HepG2 (cell line): ENCODE data around the gene TIA1. TPM values are rescaled to one million over a fixed set of nuclear protein-coding genes. Genes with fewer than 3 reads are reported as not detected.
A peak's percentile ranks its signal among the peaks of the same experiment; 100 is the strongest.

Source experiments
- EP300 ChIP-seq, 3 experiments: sonication (generic) in 1 of 3; formaldehyde crosslinking in 1 of 3; IDR thresholded peaks; 2 replicates each; pipeline versions ENCODE4 v1.5.1 to v1.6.1; 2011 to 2020; ENCODE audit warnings: low read depth in 2 of 3, low read length in 2 of 3, borderline replicate concordance in 1 of 3, improper control_type of control experiment in 1 of 3, mild to moderate bottlenecking in 1 of 3, missing genetic modification reagents in 1 of 3, moderate library complexity in 1 of 3
- FOXA3 ChIP-seq: IDR thresholded peaks from 2 replicates; pipeline ENCODE4 v1.6.1; 2016; ENCODE audit warnings: missing genetic modification reagents, missing compliant biosample characterization
- HMG20A ChIP-seq: IDR thresholded peaks from 2 replicates; pipeline ENCODE4 v1.6.1; 2016; ENCODE audit warnings: borderline replicate concordance
- MEIS2 ChIP-seq: sonication (generic); formaldehyde crosslinking; IDR thresholded peaks from 2 replicates; pipeline ENCODE4 v1.9.0; 2021; ENCODE audit warnings: mild to moderate bottlenecking, missing genetic modification reagents
- NCOA2 ChIP-seq: sonication (generic); formaldehyde crosslinking; IDR thresholded peaks from 2 replicates; pipeline ENCODE4 v1.8.0; 2022; ENCODE audit warnings: inconsistent platforms
- NR2C2 ChIP-seq: sonication (generic); formaldehyde crosslinking; IDR thresholded peaks from 2 replicates; pipeline ENCODE4 v1.4.0; 2020; ENCODE audit warnings: missing genetic modification reagents, mild to moderate bottlenecking, moderate library complexity, borderline replicate concordance
- PITX1 ChIP-seq: sonication (generic); formaldehyde crosslinking; IDR thresholded peaks from 2 replicates; pipeline ENCODE4 v1.5.1; 2020; ENCODE audit warnings: mild to moderate bottlenecking, missing genetic modification reagents
- RAD51 ChIP-seq: fragments of 450-650 bp; IDR thresholded peaks from 2 replicates; pipeline ENCODE4 v1.6.1; 2016; ENCODE audit warnings: borderline replicate concordance
- TCF7 ChIP-seq: sonication (generic); IDR thresholded peaks from 2 replicates; pipeline ENCODE4 v1.6.1; 2016; ENCODE audit warnings: antibody characterized with exemption, low read depth
- TP53 ChIP-seq: sonication (generic); formaldehyde crosslinking; conservative IDR thresholded peaks from 2 replicates; pipeline ENCODE4 v1.4.0; 2020; ENCODE audit warnings: missing genetic modification reagents
- ZFP1 ChIP-seq: IDR thresholded peaks from 2 replicates; pipeline ENCODE4 v1.6.1; 2016
- ZKSCAN8 ChIP-seq: IDR thresholded peaks from 2 replicates; pipeline ENCODE4 v1.6.1; 2016; ENCODE audit warnings: borderline replicate concordance, missing genetic modification reagents, missing compliant biosample characterization
- ZNF317 ChIP-seq: sonication (generic); formaldehyde crosslinking; IDR thresholded peaks from 2 replicates; pipeline ENCODE4 v1.5.0; 2020; ENCODE audit warnings: mild to moderate bottlenecking, missing genetic modification reagents
- ZNF543 ChIP-seq: sonication (generic); formaldehyde crosslinking; IDR thresholded peaks from 2 replicates; pipeline ENCODE4 v1.4.0; 2020; ENCODE audit warnings: mild to moderate bottlenecking, missing genetic modification reagents
- ZNF557 ChIP-seq: sonication (generic); formaldehyde crosslinking; IDR thresholded peaks from 2 replicates; pipeline ENCODE4 v1.4.0; 2020; ENCODE audit warnings: missing genetic modification reagents
- ZNF598 ChIP-seq: sonication (generic); formaldehyde crosslinking; IDR thresholded peaks from 2 replicates; pipeline ENCODE4 v1.5.1; 2020; ENCODE audit warnings: mild to moderate bottlenecking, missing genetic modification reagents, borderline replicate concordance
- ZNF761 ChIP-seq: sonication (generic); formaldehyde crosslinking; conservative IDR thresholded peaks from 2 replicates; pipeline ENCODE4 v1.4.0; 2020; ENCODE audit warnings: mild to moderate bottlenecking, missing genetic modification reagents
- ZNF775 ChIP-seq: sonication (generic); formaldehyde crosslinking; IDR thresholded peaks from 2 replicates; pipeline ENCODE4 v1.4.0; 2020; ENCODE audit warnings: missing genetic modification reagents, mild to moderate bottlenecking, moderate library complexity, borderline replicate concordance
- ZNF878 ChIP-seq: sonication (generic); formaldehyde crosslinking; IDR thresholded peaks from 2 replicates; pipeline ENCODE4 v1.8.1; 2023; ENCODE audit warnings: mild to moderate bottlenecking, missing genetic modification reagents, moderate library complexity
- polyA plus RNA-seq, 8 experiments: library from polyadenylated mRNA; depleted of rRNA in 3 of 8; stranded (reverse) in 7 of 8; unstranded in 1 of 8; fragments of >200 nt; fragmentation: Illumina TruSeq in 4 of 8; extraction: Trizol in 4 of 8; gene quantifications; 2 replicates each; pipeline versions ENCODE4 v1.2.1 to v1.2.3, GENCODE V29; 2011 to 2016; ENCODE audit warnings: low read depth in 4 of 8, missing spikeins in 1 of 8, mixed read lengths in 1 of 8; ENCODE audit not compliant: insufficient read depth in 1 of 8
- total RNA-seq, 5 experiments: library from RNA; depleted of rRNA; stranded (reverse); fragments of >200 nt; fragmentation: Illumina TruSeq; extraction: Trizol; gene quantifications; 2 replicates each; pipeline ENCODE4 v1.2.3, GENCODE V29; 2016; ENCODE audit warnings: low read depth in 1 of 5
- TF ChIP-seq, protein P1 (sequence below): IDR thresholded peaks from 2 replicates; pipeline ENCODE4 v1.6.1; 2018; ENCODE audit warnings: missing genetic modification reagents, mild to moderate bottlenecking, missing compliant biosample characterization
- TF ChIP-seq, protein P2 (sequence below): sonication (generic); formaldehyde crosslinking; IDR thresholded peaks from 2 replicates; pipeline ENCODE4 v1.8.0; 2022; ENCODE audit warnings: mild to moderate bottlenecking, missing genetic modification reagents; ENCODE audit not compliant: insufficient replicate concordance
- TF ChIP-seq, protein P3 (sequence below): IDR thresholded peaks from 2 replicates; pipeline ENCODE4 v1.6.1; 2016

Gene TIA1
- total and polyA plus RNA-seq, 2 of the 13 experiments (the other 11 are each of a cell fraction or from before 2014, with no cell fraction given): 209 to 319 TPM

DNA sequence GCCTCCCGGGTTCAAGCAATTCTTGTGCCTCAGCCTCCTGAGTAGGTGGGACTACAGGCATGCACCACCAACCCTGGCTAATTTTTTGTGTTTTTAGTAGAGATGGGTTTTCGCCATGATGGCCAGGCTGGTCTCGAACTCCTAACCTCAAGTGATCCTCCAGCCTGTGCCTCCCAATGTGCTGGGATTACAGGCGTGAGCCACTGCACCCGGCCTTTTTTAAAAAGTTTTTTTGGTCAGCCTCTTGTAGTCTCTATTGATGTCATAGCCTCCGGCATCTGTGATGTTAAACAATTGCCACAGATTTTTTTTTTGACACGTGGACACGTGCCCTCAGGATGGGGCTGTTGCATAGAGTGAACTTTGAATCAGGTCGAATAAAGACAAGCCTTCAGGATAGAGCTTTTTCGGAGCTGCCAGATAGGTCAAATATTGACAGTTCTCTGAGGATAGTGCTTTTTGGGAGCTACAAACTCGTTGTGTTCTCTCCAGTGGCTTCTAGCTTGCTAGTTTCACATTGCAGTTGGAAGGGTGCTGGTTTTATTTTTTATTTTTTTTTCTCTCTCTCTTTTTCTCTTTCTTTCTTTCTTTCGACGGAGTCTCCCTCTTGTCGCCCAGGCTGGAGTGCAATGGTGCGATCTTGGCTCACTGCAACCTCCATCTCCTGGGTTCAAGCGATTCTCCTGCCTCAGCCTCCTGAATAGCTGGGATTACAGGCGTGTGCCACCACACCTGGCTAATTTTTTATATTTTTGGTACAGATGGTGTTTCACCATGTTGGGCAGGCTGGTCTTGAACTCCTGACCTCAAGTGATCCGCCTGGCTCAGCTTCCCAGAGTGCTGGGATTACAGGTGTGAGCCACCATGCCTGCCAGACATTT is 21.2 kb upstream of the TIA1 start (continued):
- TF ChIP-seq TP53 (CRISPR knock-in tag) (0 out of 2 replicates have a peak, but pooled peaks have one; percentile 14), NR2C2 (peak; percentile 70), ZNF557 (peak; percentile 89; the same call in 1 of the 2 replicates), ZNF543 (peak; percentile 39; the same call in 1 of the 2 replicates), FOXA3 (CRISPR knock-in tag) (peak; percentile 92), ZNF878 (CRISPR knock-in tag) (peak; percentile 86; the same call in 1 of the 2 replicates), HMG20A (CRISPR knock-in tag) (peak; percentile 93), MEIS2 (peak; percentile 97), ZNF775 (CRISPR knock-in tag) (0 out of 2 replicates have a peak, but pooled peaks have one; percentile 46), ZKSCAN8 (CRISPR knock-in tag) (peak; percentile 92), ZNF761 (CRISPR knock-in tag) (0 out of 2 replicates have a peak, but pooled peaks have one; percentile 70), EP300 (IDR thresholded peaks at IDR 0.05; ENCODE audit: low read depth in 2 of 2, low read length in 2 of 2) (peak; percentile 64 to 94; a peak in 3 of 4 replicates), EP300 (CRISPR knock-in tag; IDR thresholded peaks at IDR 0.05; ENCODE audit: borderline replicate concordance) (peak; percentile 86), RAD51 (peak; percentile 32; the same call in 1 of the 2 replicates), ZNF598 (CRISPR knock-in tag) (peak; percentile 63; the same call in 1 of the 2 replicates), NCOA2 (CRISPR knock-in tag) (peak; percentile 89), ZFP1 (peak; percentile 80; the same call in 1 of the 2 replicates), TCF7 (peak; percentile 80), PITX1 (CRISPR knock-in tag) (peak; percentile 75), ZNF317 (CRISPR knock-in tag) (peak; percentile 86)
- TF ChIP-seq, protein P1, sequence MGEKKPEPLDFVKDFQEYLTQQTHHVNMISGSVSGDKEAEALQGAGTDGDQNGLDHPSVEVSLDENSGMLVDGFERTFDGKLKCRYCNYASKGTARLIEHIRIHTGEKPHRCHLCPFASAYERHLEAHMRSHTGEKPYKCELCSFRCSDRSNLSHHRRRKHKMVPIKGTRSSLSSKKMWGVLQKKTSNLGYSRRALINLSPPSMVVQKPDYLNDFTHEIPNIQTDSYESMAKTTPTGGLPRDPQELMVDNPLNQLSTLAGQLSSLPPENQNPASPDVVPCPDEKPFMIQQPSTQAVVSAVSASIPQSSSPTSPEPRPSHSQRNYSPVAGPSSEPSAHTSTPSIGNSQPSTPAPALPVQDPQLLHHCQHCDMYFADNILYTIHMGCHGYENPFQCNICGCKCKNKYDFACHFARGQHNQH: peak; percentile 93; the same call in 1 of the 2 replicates
- TF ChIP-seq, protein P2, sequence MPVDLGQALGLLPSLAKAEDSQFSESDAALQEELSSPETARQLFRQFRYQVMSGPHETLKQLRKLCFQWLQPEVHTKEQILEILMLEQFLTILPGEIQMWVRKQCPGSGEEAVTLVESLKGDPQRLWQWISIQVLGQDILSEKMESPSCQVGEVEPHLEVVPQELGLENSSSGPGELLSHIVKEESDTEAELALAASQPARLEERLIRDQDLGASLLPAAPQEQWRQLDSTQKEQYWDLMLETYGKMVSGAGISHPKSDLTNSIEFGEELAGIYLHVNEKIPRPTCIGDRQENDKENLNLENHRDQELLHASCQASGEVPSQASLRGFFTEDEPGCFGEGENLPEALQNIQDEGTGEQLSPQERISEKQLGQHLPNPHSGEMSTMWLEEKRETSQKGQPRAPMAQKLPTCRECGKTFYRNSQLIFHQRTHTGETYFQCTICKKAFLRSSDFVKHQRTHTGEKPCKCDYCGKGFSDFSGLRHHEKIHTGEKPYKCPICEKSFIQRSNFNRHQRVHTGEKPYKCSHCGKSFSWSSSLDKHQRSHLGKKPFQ (CRISPR knock-in tag): peak; percentile 69
- TF ChIP-seq, protein P3, sequence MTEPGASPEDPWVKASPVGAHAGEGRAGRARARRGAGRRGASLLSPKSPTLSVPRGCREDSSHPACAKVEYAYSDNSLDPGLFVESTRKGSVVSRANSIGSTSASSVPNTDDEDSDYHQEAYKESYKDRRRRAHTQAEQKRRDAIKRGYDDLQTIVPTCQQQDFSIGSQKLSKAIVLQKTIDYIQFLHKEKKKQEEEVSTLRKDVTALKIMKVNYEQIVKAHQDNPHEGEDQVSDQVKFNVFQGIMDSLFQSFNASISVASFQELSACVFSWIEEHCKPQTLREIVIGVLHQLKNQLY (CRISPR knock-in tag): peak; percentile 100
